ENCODE results near the gene TMEM74B. TPM values are rescaled to one million over a fixed set of nuclear protein-coding genes. Genes with fewer than 3 reads are reported as not detected.
A peak's percentile ranks its signal among the peaks of the same experiment; 100 is the strongest.
"Not testable (repeated sequence)": the region's sequence is repeated elsewhere in the genome, so short reads cannot be mapped to it uniquely, and the experiment has no call there.

TMEM74B gene
- total RNA-seq, 1 experiment from 2014 or later = 1.1 TPM

DNA sequence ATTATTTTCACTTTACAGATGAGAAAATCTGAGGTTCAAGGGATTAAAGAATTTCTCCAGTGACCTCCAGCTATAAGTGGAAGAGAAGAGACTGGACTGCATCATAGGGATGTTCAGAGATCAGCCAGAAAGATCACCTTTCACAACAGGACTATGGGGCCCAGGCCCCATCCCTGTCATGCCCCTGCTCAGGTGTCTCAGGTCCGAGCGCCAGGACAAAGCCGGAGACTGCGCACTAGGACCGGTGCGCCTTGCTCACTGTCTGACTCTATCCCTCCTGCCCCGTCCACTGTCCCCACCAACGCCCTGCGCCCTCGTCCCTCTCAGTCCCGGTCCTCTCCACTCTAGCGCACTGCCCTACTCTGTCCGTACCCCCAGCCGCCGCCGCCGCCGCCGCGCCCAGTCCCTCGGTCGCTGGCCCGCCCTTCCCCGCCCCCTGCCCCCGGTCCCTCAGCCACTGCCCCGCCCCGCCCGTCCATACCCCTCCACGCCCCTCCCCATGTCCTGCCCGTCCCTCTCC lies 40.5 kb upstream of the TMEM74B start:
- Histone ChIP-seq H3K27me3 (ENCODE audit: control insufficient read depth, insufficient read depth, low read length) (peaks cover 3% of the 10 kb centered on the region; the same call in 1 of the 2 replicates), H3K4me1 (ENCODE audit: control insufficient read depth, insufficient read depth, low read length) (peaks cover 6% of the 10 kb centered on the region; the same call in 1 of the 2 replicates), H3K4me3 (ENCODE audit: low read depth in 2 of 2, low read length in 2 of 2) (peak overlapping the region; percentile 49 to 60), H3K36me3 (ENCODE audit: control insufficient read depth, insufficient read depth, low read length) (no peaks in the 10 kb centered on the region), H3K9me3 (ENCODE audit: control insufficient read depth, insufficient read depth, low read depth, low read length) (no peaks in the 10 kb centered on the region), H3K27ac (ENCODE audit: low read length) (no peak overlapping the region)
- ChIA-PET POLR2A (no interaction called here), CTCF (interaction anchor here (0.5 kb wide), 1 partner anchor 211 kb away, joined by 10 read pairs; no protein-coding TSS in a partner anchor)
- BruUV-seq (replicated peaks) = no TSS peak
- in situ Hi-C loops (cut with HindIII; ENCODE audit: low pct_unique_long_range_greater_than_20kb, low sequenced_read_pairs) (no loop called here), intact Hi-C loops (cut with micrococcal nuclease; ENCODE audit: unreplicated experiment) (no loop called here)
- no peak for DNase-seq (ENCODE audit: low read depth, low spot score)
- ATAC-seq = peak; percentile 88
- TF ChIP-seq, protein P1, sequence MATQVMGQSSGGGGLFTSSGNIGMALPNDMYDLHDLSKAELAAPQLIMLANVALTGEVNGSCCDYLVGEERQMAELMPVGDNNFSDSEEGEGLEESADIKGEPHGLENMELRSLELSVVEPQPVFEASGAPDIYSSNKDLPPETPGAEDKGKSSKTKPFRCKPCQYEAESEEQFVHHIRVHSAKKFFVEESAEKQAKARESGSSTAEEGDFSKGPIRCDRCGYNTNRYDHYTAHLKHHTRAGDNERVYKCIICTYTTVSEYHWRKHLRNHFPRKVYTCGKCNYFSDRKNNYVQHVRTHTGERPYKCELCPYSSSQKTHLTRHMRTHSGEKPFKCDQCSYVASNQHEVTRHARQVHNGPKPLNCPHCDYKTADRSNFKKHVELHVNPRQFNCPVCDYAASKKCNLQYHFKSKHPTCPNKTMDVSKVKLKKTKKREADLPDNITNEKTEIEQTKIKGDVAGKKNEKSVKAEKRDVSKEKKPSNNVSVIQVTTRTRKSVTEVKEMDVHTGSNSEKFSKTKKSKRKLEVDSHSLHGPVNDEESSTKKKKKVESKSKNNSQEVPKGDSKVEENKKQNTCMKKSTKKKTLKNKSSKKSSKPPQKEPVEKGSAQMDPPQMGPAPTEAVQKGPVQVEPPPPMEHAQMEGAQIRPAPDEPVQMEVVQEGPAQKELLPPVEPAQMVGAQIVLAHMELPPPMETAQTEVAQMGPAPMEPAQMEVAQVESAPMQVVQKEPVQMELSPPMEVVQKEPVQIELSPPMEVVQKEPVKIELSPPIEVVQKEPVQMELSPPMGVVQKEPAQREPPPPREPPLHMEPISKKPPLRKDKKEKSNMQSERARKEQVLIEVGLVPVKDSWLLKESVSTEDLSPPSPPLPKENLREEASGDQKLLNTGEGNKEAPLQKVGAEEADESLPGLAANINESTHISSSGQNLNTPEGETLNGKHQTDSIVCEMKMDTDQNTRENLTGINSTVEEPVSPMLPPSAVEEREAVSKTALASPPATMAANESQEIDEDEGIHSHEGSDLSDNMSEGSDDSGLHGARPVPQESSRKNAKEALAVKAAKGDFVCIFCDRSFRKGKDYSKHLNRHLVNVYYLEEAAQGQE (IDR thresholded peaks at IDR 0.05; ENCODE audit: insufficient read depth in 1 of 2, low read depth in 2 of 2, low read length in 1 of 2) = no peak
- no peak for TF ChIP-seq POLR2AphosphoS5 (IDR thresholded peaks at IDR 0.05; ENCODE audit: low read depth, low read length)
- TF ChIP-seq TCF7L2 (IDR thresholded peaks at IDR 0.05; ENCODE audit: low read depth, low read length) = no peak
- TF ChIP-seq, protein P2, sequence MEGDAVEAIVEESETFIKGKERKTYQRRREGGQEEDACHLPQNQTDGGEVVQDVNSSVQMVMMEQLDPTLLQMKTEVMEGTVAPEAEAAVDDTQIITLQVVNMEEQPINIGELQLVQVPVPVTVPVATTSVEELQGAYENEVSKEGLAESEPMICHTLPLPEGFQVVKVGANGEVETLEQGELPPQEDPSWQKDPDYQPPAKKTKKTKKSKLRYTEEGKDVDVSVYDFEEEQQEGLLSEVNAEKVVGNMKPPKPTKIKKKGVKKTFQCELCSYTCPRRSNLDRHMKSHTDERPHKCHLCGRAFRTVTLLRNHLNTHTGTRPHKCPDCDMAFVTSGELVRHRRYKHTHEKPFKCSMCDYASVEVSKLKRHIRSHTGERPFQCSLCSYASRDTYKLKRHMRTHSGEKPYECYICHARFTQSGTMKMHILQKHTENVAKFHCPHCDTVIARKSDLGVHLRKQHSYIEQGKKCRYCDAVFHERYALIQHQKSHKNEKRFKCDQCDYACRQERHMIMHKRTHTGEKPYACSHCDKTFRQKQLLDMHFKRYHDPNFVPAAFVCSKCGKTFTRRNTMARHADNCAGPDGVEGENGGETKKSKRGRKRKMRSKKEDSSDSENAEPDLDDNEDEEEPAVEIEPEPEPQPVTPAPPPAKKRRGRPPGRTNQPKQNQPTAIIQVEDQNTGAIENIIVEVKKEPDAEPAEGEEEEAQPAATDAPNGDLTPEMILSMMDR (IDR thresholded peaks at IDR 0.05) = no peak

DNA sequence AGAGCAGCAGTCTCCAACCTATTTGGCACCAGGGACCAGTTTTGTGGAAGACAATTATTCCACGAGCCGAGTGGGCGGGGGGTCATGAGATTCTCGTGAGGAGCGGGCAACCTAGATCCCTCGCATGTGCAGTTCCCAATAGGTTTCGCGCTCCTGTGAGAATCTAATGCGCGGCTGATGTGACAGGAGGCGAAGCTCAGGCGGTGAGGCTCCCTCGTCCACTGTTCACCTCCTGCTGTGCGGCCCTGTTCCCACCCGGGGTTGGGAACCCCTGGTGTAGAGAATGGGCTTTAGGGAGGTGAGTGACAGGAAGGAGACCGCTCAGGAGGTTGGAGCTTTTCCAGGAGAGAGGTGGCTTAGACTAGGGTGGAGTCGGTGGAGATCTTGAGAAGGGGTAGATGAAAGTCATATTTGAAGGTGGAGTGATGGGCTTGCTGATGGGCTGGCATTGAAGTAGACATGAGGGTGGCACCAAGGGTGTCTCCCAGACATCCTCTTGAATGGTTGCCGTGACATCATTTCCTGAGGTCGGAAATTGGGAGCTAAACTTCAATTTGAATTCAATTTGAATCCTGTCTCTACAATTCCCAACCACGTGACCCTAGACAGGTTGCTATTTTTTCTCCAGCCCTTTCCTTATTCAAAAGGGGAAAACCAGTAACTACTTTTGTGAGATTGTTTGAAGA lies 39.6 kb upstream of the TMEM74B start:
- Histone ChIP-seq H3K4me3 (ENCODE audit: low read depth in 2 of 2, low read length in 2 of 2) (no peak overlapping the region), H3K36me3 (ENCODE audit: control insufficient read depth, insufficient read depth, low read length) (no peaks in the 10 kb centered on the region), H3K27me3 (ENCODE audit: control insufficient read depth, insufficient read depth, low read length) (peaks cover 3% of the 10 kb centered on the region; the same call in 1 of the 2 replicates), H3K27ac (ENCODE audit: low read length) (no peak overlapping the region), H3K4me1 (ENCODE audit: control insufficient read depth, insufficient read depth, low read length) (peaks cover 6% of the 10 kb centered on the region; the same call in 1 of the 2 replicates), H3K9me3 (ENCODE audit: control insufficient read depth, insufficient read depth, low read depth, low read length) (no peaks in the 10 kb centered on the region)
- in situ Hi-C loops (cut with HindIII; ENCODE audit: low pct_unique_long_range_greater_than_20kb, low sequenced_read_pairs) (no loop called here), intact Hi-C loops (cut with micrococcal nuclease; ENCODE audit: unreplicated experiment) (no loop called here)
- ChIA-PET CTCF (interaction anchor here (0.5 kb wide), 1 partner anchor 212 kb away, joined by 10 read pairs; no protein-coding TSS in a partner anchor), POLR2A (no interaction called here)
- DNase-seq (ENCODE audit: low read depth, low spot score) = no peak
- TF ChIP-seq SIN3A (IDR thresholded peaks at IDR 0.05; ENCODE audit: borderline replicate concordance, insufficient read depth, low read depth, low read length) (no peak), TCF7L2 (IDR thresholded peaks at IDR 0.05; ENCODE audit: low read depth, low read length) (no peak), POLR2AphosphoS5 (IDR thresholded peaks at IDR 0.05; ENCODE audit: low read depth, low read length) (no peak)
- TF ChIP-seq, protein P1 (IDR thresholded peaks at IDR 0.05; ENCODE audit: insufficient read depth in 1 of 2, low read depth in 2 of 2, low read length in 1 of 2) = no peak
- TF ChIP-seq, protein P2 (IDR thresholded peaks at IDR 0.05) = no peak
- no TSS peak for BruUV-seq (replicated peaks)
- ATAC-seq = no peak

DNA sequence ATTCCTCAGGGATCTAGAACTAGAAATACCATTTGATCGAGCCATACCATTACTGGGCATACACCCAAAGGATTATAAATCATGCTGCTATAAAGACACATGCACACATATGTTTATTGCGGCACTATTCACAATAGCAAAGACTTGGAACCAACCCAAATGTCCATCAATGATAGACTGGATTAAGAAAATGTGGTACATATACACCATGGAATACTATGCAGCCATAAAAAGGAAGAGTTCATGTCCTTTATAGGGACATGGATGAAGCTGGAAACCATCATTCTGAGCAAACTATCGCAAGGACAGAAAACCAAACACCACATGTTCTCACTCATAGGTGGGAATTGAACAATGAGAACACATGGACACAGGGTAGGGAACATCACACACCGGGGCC lies 38.0 kb upstream of the TMEM74B start:
- H3K4me3 ChIP-seq (ENCODE audit: low read depth in 2 of 2, low read length in 2 of 2); POLR2A ChIA-PET; H3K27ac ChIP-seq (ENCODE audit: low read length); intact Hi-C loops (cut with micrococcal nuclease; ENCODE audit: unreplicated experiment); H3K4me1 ChIP-seq (ENCODE audit: control insufficient read depth, insufficient read depth, low read length); DNase-seq (ENCODE audit: low read depth, low spot score); H3K27me3 ChIP-seq (ENCODE audit: control insufficient read depth, insufficient read depth, low read length); BruUV-seq (replicated peaks); H3K9me3 ChIP-seq (ENCODE audit: control insufficient read depth, insufficient read depth, low read depth, low read length); ATAC-seq; CTCF ChIA-PET; in situ Hi-C loops (cut with HindIII; ENCODE audit: low pct_unique_long_range_greater_than_20kb, low sequenced_read_pairs); H3K36me3 ChIP-seq (ENCODE audit: control insufficient read depth, insufficient read depth, low read length): not testable (repeated sequence)
